ENCODE measurements around the gene BBS7. TPM values are rescaled to one million over a fixed set of nuclear protein-coding genes. Genes with fewer than 3 reads are reported as not detected.

The BBS7 gene
- total and polyA plus RNA-seq, 2 of the 13 experiments (the other 11 are each of a cell fraction or from before 2014, with no cell fraction given): 9.0 to 15.7 TPM

- TF ChIP-seq ZNF646 (CRISPR knock-in tag; IDR thresholded peaks at IDR 0.05) (peak; percentile 27; the same call in 1 of the 2 replicates), SP4 (CRISPR knock-in tag; IDR thresholded peaks at IDR 0.05) (peak; percentile 87), MBD4 (IDR thresholded peaks at IDR 0.05; ENCODE audit: borderline replicate concordance, low read length) (no peak), MTA1 (CRISPR knock-in tag; IDR thresholded peaks at IDR 0.05; ENCODE audit: borderline replicate concordance) (peak; percentile 49; the same call in 1 of the 2 replicates), ZNF816 (CRISPR knock-in tag; IDR thresholded peaks at IDR 0.05; ENCODE audit: borderline replicate concordance) (peak; percentile 37; the same call in 1 of the 2 replicates), SRY (CRISPR knock-in tag; IDR thresholded peaks at IDR 0.05) (peak; percentile 82; the same call in 1 of the 2 replicates), BRD4 (CRISPR knock-in tag; IDR thresholded peaks at IDR 0.05) (peak; percentile 67; the same call in 1 of the 2 replicates), HDAC1 (CRISPR knock-in tag; IDR thresholded peaks at IDR 0.05) (peak; percentile 100), GTF2F1 (IDR thresholded peaks at IDR 0.05; ENCODE audit: low read length) (no peak), AFF4 (CRISPR knock-in tag; IDR thresholded peaks at IDR 0.05) (peak; percentile 47; the same call in 1 of the 2 replicates), GATA4 (IDR thresholded peaks at IDR 0.05; ENCODE audit: borderline replicate concordance, low read depth) (peak; percentile 58; the same call in 1 of the 2 replicates), ZNF557 (CRISPR knock-in tag; IDR thresholded peaks at IDR 0.05) (0 out of 2 replicates have a peak, but pooled peaks have one; percentile 48), ZNF44 (CRISPR knock-in tag; IDR thresholded peaks at IDR 0.05) (0 out of 2 replicates have a peak, but pooled peaks have one; percentile 32), ZNF136 (CRISPR knock-in tag; IDR thresholded peaks at IDR 0.05; ENCODE audit: low read depth) (no peak), ZUFSP (CRISPR knock-in tag; IDR thresholded peaks at IDR 0.05; ENCODE audit: borderline replicate concordance) (no peak), YY1 (IDR thresholded peaks at IDR 0.05; ENCODE audit: insufficient read depth, insufficient replicate concordance, low read depth, low read length) (peak; percentile 54), TEAD3 (CRISPR knock-in tag; optimal IDR thresholded peaks at IDR 0.05; ENCODE audit: borderline replicate concordance) (peak; percentile 35), SMYD3 (CRISPR knock-in tag; IDR thresholded peaks at IDR 0.05) (no peak)
Measured at GRCh38 chr4:121823505-121824170, 46.6 kb downstream of the BBS7 start, which contains the start of gene CCNA2 (continued).

Measured in HepG2 (cell line).